ENCODE measurements around the gene TNFRSF17. TPM values are rescaled to one million over a fixed set of nuclear protein-coding genes. Genes with fewer than 3 reads are reported as not detected.

TNFRSF17 gene
- total and polyA plus RNA-seq, 2 of the 8 experiments (the other 6 are each of a cell fraction or from before 2014, with no cell fraction given), result not detected

DNA sequence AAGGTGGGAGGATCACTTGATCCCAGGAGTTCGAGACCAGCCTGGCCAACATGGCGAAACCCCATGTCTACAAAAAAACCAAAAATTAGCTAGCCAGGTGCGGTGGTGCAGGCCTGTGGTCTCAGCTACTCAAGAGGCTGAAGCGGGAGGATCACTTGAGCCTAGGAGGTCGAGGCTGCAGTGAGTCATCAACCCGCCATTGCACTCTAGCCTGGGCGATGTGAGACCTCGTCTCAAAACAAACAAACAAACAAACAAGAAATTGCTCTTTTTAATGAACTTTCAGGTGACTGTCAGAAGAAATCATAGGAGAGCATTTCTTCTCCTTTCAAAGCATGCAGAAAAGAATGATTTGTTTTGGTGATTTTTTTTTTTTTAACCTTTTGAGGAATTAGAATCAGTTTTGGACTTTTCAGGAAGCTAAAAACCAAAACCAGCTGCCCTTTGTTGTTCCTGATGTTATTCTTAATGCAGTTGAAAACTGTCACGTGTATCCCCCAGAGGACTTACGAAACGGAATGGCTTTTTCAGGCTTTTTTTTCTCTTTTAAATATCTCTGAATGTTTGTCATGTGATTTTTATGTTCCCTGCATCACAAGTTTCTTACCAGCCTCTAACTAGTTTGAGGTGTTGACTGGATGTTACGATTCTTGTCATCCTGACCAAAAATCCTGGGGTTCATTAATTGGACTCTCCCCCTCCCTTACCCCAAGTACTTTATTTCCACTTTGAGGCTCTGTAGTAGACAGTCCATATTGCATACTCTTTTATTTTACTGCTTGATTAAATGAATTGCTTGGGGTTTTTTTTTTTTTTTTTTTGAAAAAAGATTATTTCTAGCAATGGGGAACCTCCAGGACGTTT is 45.6 kb downstream of the TNFRSF17 start:
- Histone ChIP-seq H4K91ac (replicated peaks; ENCODE audit: insufficient read length, low read length) (no peak overlapping the region), H3K4me2 (ENCODE audit: insufficient read depth in 1 of 2, low read depth in 2 of 2, low read length in 2 of 2) (no peak overlapping the region), H3K79me1 (ENCODE audit: low read depth, low read length) (no peaks in the 10 kb centered on the region), H3K9ac (replicated peaks in 1 of 4; ENCODE audit: extremely low read depth in 1 of 4, low read depth in 3 of 4, low read length in 3 of 4) (no peak overlapping the region), H3K36me3 (ENCODE audit: control insufficient read depth in 2 of 4, insufficient read depth in 4 of 4, low read length in 3 of 4) (no peaks in the 10 kb centered on the region), H3K14ac (ENCODE audit: insufficient read length) (no peak overlapping the region), H3K4me3 (ENCODE audit: extremely low read depth in 1 of 4, insufficient read depth in 2 of 4, low read depth in 3 of 4, low read length in 4 of 4) (no peak overlapping the region), H4K5ac (ENCODE audit: insufficient read length, low read depth, low read length) (no peak overlapping the region), H3K18ac (ENCODE audit: extremely low read depth, low read length) (no peak overlapping the region), H2BK20ac (ENCODE audit: low read length) (no peak overlapping the region), H2BK5ac (ENCODE audit: low read depth, low read length) (no peak overlapping the region), H4K8ac (ENCODE audit: extremely low read depth, insufficient read depth, low read length) (no peak overlapping the region), H2BK12ac (ENCODE audit: low read depth, low read length) (no peak overlapping the region), H3K79me2 (ENCODE audit: control insufficient read depth in 1 of 2, insufficient read depth in 2 of 2, low read length in 2 of 2) (no peaks in the 10 kb centered on the region), H2BK120ac (replicated peaks; ENCODE audit: low read depth, low read length) (no peak overlapping the region), H2BK15ac (ENCODE audit: low read length) (no peak overlapping the region), H3K23me2 (ENCODE audit: low read depth, low read length) (0 out of 2 replicates have a peak, but pooled peaks cover 2% of the 10 kb centered on the region), H3K4ac (replicated peaks; ENCODE audit: insufficient read length, low read depth, low read length) (no peak overlapping the region), H4K20me1 (replicated peaks in 1 of 2; ENCODE audit: control insufficient read depth in 1 of 2, insufficient read depth in 2 of 2, low read length in 2 of 2) (no peaks in the 10 kb centered on the region), H3K56ac (replicated peaks; ENCODE audit: insufficient read length, low read depth, low read length) (no peak overlapping the region), H3K23ac (ENCODE audit: insufficient read length) (no peak overlapping the region), H2AK5ac (ENCODE audit: low read depth, low read length) (no peak overlapping the region), H3K4me1 (replicated peaks in 1 of 4; ENCODE audit: control insufficient read depth in 3 of 4, insufficient read depth in 4 of 4, low read length in 3 of 4) (no peaks in the 10 kb centered on the region), H3K9me3 (ENCODE audit: insufficient read depth in 2 of 2, low read depth in 1 of 2, low read length in 1 of 2) (no peaks in the 10 kb centered on the region), H3K27ac (ENCODE audit: low read depth, low read length) (no peak overlapping the region), H3K27me3 (replicated peaks in 1 of 4; ENCODE audit: control insufficient read depth in 3 of 4, extremely low read depth in 1 of 4, insufficient read depth in 3 of 4, low read length in 3 of 4) (no peaks in the 10 kb centered on the region), H2AFZ (ENCODE audit: low read length) (no peak overlapping the region)
- WGBS, 2 experiments (ENCODE audit: extremely low coverage in 1 of 2, insufficient coverage in 1 of 2, insufficient read length in 1 of 2, insufficient replicate concordance in 2 of 2, low coverage in 1 of 2, low lambda C conversion rate in 2 of 2, missing lambda C conversion rate in 1 of 2), result 92% methylated on average over 13 of the region's 13 CpGs; no CpG with 5 or more reads in 1 of the 2 experiments
- ChIA-PET POLR2A (ENCODE audit: partially characterized antibody) (no interaction called here), CTCF (ENCODE audit: partially characterized antibody) (no interaction called here)
- no peak for DNase-seq (ENCODE audit: low read depth in 1 of 2, low spot score in 2 of 2)
- FAIRE-seq, result no peak
- TF ChIP-seq KDM4A (IDR thresholded peaks at IDR 0.05; ENCODE audit: low read depth, low read length, severe bottlenecking), result no peak
- TF ChIP-seq CHD1 (IDR thresholded peaks at IDR 0.05; ENCODE audit: low read depth, low read length), result no peak
- TF ChIP-seq RFX5 (IDR thresholded peaks at IDR 0.05; ENCODE audit: borderline replicate concordance, low read depth, low read length), result no peak
- TF ChIP-seq RBBP5 (IDR thresholded peaks at IDR 0.05; ENCODE audit: borderline replicate concordance, low read depth, low read length), result no peak

Measured in H1 (cell line).